Chondrocyte (in vitro differentiated cells): ENCODE measurements around the gene OLFML3. TPM values are rescaled to one million over a fixed set of nuclear protein-coding genes. Genes with fewer than 3 reads are reported as not detected.
"Not testable (repeated sequence)": the region's sequence is repeated elsewhere in the genome, so short reads cannot be mapped to it uniquely, and the experiment has no call there.

Experiments
- DNase-seq: peaks from one replicate; pipeline ENCODE4 v3.0.0; 2021; ENCODE audit warnings: mixed read lengths, low spot score
- H3K27ac Mint-ChIP-seq: one replicate; pipeline ENCODE4 v1.8.0; 2021; ENCODE audit warnings: mild to moderate bottlenecking, moderate library complexity, mixed read lengths; ENCODE audit not compliant: unreplicated experiment
- H3K27me3 Mint-ChIP-seq: 2 replicates; pipeline ENCODE4 v1.8.0; 2021; ENCODE audit warnings: low read depth, mixed read lengths
- H3K36me3 Mint-ChIP-seq: 2 replicates; pipeline ENCODE4 v1.8.0; 2021; ENCODE audit warnings: low read depth, mixed read lengths
- H3K4me1 Mint-ChIP-seq: 2 replicates; pipeline ENCODE4 v1.8.0; 2021; ENCODE audit warnings: low read depth, mild to moderate bottlenecking, mixed read lengths
- H3K4me3 Mint-ChIP-seq: one replicate; pipeline ENCODE4 v1.8.0; 2021; ENCODE audit warnings: mild to moderate bottlenecking, moderate library complexity, mixed read lengths; ENCODE audit not compliant: unreplicated experiment
- H3K9me3 Mint-ChIP-seq: 2 replicates; pipeline ENCODE4 v1.8.0; 2021; ENCODE audit warnings: low read depth, mixed read lengths
- total RNA-seq: library from RNA; stranded (reverse); gene quantifications from 3 replicates; pipeline ENCODE4 v1.2.1, GENCODE V29; 2021
- TF ChIP-seq, protein P1 (sequence below): fragments of 200-600 bp; sonication (generic); IDR thresholded peaks from 2 replicates; pipeline ENCODE4 v1.5.0; 2021; ENCODE audit warnings: antibody characterized with exemption, mild to moderate bottlenecking, moderate library complexity

Gene OLFML3
- total RNA-seq, 1 donor from 2014 or later = 33.1 TPM

- H3K4me3 Mint-ChIP-seq = no peak overlapping the region
- DNase-seq = no peak
- H3K9me3 Mint-ChIP-seq = peaks cover 6% of the 10 kb centered on the region
- H3K27ac Mint-ChIP-seq = no peak overlapping the region
- H3K36me3 Mint-ChIP-seq = peaks cover 16% of the 10 kb centered on the region
- TF ChIP-seq, protein P1, sequence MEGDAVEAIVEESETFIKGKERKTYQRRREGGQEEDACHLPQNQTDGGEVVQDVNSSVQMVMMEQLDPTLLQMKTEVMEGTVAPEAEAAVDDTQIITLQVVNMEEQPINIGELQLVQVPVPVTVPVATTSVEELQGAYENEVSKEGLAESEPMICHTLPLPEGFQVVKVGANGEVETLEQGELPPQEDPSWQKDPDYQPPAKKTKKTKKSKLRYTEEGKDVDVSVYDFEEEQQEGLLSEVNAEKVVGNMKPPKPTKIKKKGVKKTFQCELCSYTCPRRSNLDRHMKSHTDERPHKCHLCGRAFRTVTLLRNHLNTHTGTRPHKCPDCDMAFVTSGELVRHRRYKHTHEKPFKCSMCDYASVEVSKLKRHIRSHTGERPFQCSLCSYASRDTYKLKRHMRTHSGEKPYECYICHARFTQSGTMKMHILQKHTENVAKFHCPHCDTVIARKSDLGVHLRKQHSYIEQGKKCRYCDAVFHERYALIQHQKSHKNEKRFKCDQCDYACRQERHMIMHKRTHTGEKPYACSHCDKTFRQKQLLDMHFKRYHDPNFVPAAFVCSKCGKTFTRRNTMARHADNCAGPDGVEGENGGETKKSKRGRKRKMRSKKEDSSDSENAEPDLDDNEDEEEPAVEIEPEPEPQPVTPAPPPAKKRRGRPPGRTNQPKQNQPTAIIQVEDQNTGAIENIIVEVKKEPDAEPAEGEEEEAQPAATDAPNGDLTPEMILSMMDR = no peak
- H3K4me1 Mint-ChIP-seq = peaks cover 25% of the 10 kb centered on the region
- no peaks in the 10 kb centered on the region for H3K27me3 Mint-ChIP-seq
These were observed 33.9 kb upstream of the OLFML3 start for GRCh38 chr1:113945329-113945728.

- Mint-ChIP-seq H3K4me3 (no peak overlapping the region), H3K36me3 (peaks cover 10% of the 10 kb centered on the region), H3K27ac (no peak overlapping the region), H3K9me3 (peaks cover 6% of the 10 kb centered on the region), H3K4me1 (peaks cover 22% of the 10 kb centered on the region), H3K27me3 (no peaks in the 10 kb centered on the region)
- no peak for DNase-seq
- TF ChIP-seq, protein P1 = no peak
These were observed 33.2 kb upstream of the OLFML3 start for GRCh38 chr1:113946112-113946511.

- TF ChIP-seq, protein P1 = no peak
- no peak overlapping the region for H3K27ac Mint-ChIP-seq
- DNase-seq = no peak
- peaks cover 22% of the 10 kb centered on the region for H3K4me1 Mint-ChIP-seq
- peaks cover 10% of the 10 kb centered on the region for H3K36me3 Mint-ChIP-seq
- H3K9me3 Mint-ChIP-seq = peaks cover 6% of the 10 kb centered on the region
- no peaks in the 10 kb centered on the region for H3K27me3 Mint-ChIP-seq
- no peak overlapping the region for H3K4me3 Mint-ChIP-seq
These were observed 32.4 kb upstream of the OLFML3 start for GRCh38 chr1:113946678-113947387.

- Mint-ChIP-seq H3K4me1 (peaks cover 22% of the 10 kb centered on the region), H3K27me3 (no peaks in the 10 kb centered on the region), H3K27ac (peak overlapping the region; percentile 37), H3K9me3 (peaks cover 6% of the 10 kb centered on the region), H3K36me3 (peaks cover 10% of the 10 kb centered on the region), H3K4me3 (no peak overlapping the region)
- DNase-seq = no peak
- TF ChIP-seq, protein P1 = no peak
These were observed 31.7 kb upstream of the OLFML3 start for GRCh38 chr1:113947388-113948107.

DNA sequence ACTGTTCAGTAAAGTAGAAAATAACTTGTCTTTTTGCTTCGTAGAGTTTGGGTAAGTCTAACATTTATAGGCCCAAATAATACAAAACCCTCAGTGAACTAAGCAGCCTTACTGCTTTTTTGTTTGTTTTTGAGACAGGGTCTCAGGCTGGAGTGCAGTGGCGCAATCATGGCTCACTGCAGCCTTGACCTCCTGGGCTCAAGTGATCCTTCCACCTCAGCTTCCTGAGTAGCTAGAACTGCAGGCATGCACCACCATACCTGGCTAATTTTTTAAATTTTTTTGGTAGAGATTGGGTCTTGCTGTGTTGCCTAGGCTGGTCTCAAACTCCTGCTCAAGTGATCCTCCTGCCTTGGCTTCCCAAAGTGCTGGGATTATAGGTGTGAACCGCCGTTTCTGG is 31.1 kb upstream of the OLFML3 start:
- not testable (repeated sequence) for H3K36me3 Mint-ChIP-seq, H3K27me3 Mint-ChIP-seq, H3K9me3 Mint-ChIP-seq, H3K27ac Mint-ChIP-seq, H3K4me3 Mint-ChIP-seq, DNase-seq
- H3K4me1 Mint-ChIP-seq = peaks cover 22% of the 10 kb centered on the region
